Testis (tissue), 2 donors: Measurements from ENCODE around the gene CNTN2.

Source experiments
- CTCF ChIP-seq, 3 experiments: fragments of 450-650 bp in 2 of 3; fragments of 200-600 bp in 1 of 3; sonication (generic) in 1 of 3; IDR thresholded peaks; one replicate each; pipeline ENCODE4 v1.5.1; 2016 to 2019; ENCODE audit warnings: antibody characterized with exemption in 3 of 3, mild to moderate bottlenecking in 2 of 3, moderate library complexity in 1 of 3
- POLR2A ChIP-seq: fragments of 450-650 bp; IDR thresholded peaks from one replicate; pipeline ENCODE4 v1.6.1; 2017; ENCODE audit warnings: antibody characterized with exemption, mild to moderate bottlenecking, moderate library complexity

DNA sequence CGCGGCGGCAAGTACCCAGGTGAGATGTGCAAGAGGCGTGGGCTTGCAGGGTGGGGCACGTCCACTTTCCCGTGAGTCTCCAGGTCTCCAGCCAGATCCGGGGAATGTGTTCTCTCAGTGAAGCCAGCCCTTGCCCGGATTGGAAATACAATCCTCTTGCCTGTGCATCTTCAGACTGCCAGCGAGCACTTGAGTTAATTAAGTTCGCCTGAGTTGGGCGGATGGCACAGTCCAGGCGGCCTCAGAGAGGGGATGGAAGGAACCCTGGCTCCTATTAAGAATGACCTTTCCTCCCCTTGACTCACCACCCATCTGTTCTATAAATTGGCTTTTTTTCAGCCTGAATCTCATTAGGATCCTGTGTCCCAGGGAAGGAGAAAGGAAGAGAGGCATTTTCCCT is 33.3 kb upstream of the CNTN2 start:
- TF ChIP-seq CTCF (IDR thresholded peaks at IDR 0.05) (no peak), POLR2A (no peak)
